NCI-H2171 (cell line): Measurements from ENCODE around the gene SETD1B.
"Not testable (repeated sequence)": the region's sequence is repeated elsewhere in the genome, so short reads cannot be mapped to it uniquely, and the experiment has no call there.

ENCODE experiments used
- DNase-seq: peaks from one replicate; lab custom pipeline; 2025; lab: John Stamatoyannopoulos, UW

SETD1B gene

DNA sequence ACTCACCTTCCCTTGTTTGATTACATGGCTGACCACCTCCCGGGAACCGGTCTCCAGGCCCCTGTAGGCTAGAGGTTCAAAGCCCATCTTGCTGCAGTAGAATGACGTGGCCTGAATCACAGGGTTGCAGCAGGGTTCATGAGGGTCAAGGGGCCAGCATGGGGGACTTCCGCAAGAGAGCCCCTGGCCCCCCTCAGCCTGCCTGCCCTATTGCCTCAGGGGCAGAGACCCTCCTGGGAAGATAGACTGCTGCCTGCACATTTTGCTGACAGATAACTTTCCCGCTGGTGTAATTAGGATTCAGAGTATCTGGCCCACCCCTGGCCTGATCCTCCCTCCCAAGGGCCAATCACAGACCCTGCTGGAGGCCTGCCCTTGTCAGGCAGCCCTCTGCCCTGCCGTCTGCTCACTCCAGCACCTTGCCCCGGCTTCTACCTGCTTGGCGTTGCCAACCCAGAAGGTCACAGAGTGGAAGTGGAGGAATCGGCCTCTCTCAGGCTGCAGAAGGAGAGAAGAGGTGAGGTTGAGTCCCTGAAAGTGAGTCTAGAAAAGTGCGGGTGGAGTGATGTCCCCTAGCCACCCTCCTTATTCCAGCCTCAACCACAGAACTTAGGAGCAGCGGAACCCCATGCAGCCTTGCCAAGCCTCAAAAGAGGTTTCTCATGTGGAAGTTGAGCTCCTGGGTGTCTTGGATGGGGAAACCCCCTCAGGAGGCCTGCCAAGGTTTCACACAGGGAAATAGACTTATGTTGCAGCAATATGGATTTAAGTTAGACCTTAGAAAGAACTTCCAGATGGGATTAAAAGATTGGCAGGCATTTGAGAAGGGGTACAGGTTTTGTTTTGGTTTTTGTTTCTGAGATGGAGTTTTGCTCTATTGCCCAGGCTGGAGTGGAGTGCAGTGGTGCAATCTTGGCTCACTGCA is 53.8 kb downstream of the SETD1B start:
- no peak for DNase-seq

DNA sequence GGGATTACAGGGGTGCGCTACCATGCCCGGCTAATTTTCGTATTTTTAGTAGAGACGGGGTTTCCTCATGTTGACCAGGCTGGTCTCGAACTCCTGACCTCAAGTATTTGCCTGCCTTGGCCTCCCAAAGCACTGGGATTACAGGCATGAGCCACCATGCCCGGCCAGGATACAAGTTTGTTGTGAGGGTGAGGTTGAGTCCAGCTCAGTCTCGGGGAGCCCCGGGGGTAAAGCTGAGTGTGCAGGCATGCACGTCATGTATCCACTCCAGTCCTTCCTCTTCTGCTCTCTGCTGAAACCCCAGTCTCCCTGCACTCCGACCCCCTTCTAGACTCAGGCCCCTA is 54.5 kb downstream of the SETD1B start:
- no peak for DNase-seq

DNA sequence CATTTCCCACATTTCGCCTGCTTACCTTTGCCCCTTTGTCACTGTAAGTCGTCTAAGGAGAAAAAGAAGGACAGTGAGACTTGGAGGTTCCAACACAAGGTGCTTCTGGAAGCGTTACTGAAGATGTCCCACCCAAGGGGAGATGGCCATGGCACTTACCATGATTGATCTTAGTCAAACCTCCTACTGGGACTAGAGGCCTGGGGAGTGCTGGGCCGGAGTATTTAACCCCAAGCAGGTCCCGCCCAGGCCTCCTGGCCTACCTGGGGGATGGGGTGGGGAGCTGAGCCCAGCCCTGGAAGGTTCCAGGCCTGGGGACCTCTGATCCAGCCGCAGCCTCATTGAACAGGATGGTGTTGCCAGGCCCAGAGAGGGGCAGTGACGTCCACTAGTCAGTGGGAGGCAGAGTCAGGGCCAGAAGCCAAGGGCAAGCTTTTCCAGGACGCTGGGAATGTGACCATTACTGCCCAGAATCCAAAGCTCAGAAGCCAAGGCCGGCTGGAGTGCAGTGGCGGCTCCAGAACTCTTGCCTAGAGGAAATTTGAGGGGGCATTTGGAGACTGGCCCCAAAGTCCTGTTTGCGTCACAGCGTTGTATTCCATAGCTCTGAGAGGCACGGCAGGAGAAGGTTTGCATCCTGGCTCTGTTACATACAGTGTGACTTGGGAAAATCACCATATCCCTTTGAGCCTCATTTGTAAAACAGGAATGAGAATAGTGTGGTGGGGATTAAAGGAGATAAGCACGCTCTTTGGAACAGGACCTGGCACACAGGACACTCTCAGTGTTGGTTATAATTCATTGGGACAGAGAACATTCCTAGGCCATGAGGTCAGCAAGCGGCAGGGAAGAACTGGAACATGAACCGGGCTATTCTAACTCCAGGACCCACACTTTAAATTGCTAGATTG is 55.1 kb downstream of the SETD1B start, which contains the start of gene HPD:
HPD (minus strand) TSS at position 198 of the 911 bp plus-strand sequence; CDS start at position 162, 36 bp downstream.
- DNase-seq = no peak

DNA sequence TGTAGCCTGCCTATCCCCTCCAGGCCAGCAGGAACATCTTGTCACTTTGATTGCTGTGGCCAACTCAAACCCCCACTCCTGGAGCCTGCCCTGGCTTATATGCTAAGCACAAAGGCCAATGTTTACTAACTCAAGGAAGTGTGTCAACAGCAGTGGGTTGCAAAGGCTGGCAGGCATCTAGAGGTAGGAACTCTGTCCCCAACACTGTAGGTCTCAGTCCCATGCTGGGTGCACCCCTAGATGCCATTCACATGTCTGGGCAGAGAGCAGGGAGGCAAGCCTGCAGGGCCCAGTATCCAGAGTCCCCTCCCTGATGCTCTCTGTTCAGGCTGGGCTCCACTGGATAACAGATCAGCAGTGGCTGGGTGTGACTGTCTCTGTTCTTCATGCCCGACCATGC is 56.4 kb downstream of the SETD1B start:
- DNase-seq = no peak

DNA sequence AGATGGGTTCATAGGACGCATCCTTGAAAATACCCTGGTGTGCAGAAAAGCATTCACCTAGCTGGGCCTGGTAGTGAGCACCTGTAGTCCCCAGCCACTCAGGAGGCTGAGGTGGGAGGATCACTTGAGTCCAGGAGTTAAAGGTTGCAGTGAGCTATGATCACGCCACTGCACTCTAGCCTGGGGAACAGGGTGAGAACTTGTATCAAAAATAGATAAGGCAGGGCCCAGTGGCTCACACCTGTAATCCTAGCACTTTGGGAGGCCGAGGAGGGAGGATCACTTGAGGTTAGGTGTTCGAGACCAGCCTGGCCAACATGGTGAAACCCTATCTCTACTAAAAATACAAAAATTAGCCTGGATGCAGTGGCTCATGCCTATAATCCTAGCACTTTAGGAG is 56.9 kb downstream of the SETD1B start:
- not testable (repeated sequence) for DNase-seq

DNA sequence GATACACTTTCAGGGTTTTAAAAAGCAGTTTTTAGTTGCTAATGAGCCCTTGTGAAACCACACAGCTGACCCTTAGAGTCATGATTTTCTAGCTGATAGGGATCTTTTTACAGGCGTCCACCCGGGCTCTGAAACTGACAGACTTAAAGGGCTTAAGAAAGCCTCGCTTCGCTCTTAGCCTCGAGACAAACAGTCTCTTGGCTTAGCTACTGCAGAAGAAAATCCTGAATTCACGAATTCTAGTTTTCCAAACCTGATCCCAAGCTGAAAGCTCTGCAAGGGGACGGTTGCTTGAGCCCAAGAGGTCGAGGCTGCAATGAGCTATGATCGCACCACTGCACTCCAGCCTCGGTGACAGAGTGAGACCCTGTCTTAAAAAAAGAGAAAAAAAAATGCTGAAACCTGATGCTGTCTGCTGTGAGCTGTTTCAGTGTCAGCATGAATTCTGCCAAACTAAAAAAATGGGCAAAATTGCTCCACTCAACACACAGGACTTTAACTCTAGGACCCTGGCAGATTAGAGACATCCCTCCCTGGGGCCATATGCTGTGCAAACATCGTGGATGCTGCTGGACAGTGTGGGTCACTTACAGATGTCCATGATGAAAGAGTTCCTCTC is 57.9 kb downstream of the SETD1B start:
- peak; percentile 28 for DNase-seq

DNA sequence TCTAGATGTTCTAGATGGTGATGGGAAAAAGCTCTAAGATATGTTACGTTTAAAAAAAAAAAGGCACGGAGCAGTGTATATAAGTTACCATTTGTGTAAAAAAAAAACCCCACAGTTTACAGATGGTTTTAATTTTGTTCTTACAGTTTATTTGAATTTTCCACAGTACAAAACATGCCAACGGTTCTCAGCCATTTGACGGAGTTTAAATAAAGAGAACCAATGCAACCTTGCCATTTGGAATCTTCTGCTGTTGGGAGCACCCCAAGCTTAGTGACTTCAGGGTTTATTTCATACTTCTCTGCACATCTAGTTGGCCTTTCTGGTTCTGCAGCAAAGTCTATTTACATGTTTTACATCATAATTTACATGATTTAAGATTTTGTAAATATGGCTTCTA is 62.5 kb downstream of the SETD1B start:
- DNase-seq = no peak

DNA sequence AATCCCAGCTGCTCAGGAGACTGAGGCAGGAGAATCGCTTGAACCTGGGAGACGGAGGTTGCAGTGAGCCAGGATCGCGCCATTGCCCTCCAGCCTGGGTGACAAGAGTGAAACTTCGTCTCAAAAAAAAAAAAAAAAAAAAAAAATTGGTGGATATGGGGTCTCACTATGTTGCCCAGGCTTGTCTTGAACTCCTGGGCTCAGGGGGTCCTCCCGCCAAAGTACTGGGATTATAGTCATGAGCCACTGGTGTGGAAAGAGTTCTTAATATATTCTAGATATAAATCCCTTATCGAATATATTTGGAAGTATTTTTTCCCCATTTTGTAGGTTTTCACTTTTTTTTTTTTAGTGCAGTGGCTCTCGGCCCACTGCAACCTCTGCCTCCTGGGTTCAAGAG is 65.4 kb downstream of the SETD1B start:
- not testable (repeated sequence) for DNase-seq

DNA sequence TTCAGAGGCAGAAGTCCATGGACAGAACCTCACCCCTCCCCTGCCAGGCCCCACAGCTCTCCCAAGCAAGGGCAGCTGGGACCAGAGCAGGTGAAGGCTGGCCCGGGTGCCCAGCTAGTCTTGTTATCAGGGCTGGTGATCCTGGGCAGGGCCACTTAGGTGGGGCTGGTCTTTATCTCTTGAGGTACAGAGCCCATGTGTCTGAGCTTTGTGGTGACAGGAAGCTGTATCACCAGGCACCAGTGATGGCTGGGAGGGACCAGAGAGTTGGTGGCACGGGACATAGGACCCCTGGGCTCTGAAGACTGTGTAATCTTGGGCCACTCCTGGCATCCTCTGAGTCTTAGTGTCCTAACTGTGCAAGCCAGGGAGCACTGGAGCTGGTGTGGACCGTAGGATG is 67.7 kb downstream of the SETD1B start:
- no peak for DNase-seq

DNA sequence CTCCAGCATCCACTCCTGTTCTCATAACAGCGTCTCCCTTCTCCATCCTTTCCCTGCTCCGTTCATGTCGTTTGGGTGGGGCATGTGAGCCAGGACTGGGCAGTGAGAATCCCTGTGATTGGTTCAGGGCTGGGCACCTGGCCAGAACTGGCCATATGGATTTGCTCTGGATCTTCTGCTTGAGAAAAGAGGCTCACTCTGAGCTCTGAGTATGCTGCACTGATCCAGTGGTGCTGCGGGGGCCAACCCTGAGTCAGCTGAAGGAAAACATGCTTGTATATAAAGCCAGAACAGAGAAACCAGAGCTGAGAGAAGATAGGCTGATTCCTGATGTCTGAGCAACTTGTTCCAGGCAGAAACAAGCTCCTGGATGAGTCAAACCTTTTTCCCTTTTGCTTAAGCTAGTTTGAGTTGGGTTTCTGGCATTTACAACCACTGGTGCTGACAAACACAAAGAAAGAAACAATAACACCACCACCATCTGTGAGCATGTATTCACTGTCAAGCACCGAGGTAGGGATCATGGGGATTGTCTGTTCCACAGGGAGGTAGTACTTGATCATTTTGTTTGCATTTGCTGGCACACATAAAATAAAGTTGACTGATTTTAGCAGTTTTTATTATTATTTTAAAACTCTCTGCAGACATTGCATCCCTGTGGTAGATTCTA is 68.9 kb downstream of the SETD1B start:
- no peak for DNase-seq

DNA sequence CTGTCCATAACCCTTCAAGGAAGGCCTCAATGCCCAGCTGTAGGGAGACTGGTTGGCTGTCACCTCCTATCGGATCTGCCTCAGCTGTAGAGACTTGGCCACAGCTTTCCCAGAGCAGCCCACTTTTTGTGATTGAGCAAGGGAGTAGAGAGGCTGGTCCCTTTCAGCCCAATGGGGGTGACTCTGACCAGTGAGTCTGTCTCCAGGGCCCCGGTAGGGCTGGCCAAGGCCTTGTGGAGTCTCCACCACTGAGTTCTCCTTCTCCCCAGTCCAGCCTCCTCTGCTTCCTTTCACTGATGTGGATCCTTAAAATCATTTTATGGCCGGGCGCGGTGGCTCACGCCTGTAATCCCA is 69.4 kb downstream of the SETD1B start:
- no peak for DNase-seq

DNA sequence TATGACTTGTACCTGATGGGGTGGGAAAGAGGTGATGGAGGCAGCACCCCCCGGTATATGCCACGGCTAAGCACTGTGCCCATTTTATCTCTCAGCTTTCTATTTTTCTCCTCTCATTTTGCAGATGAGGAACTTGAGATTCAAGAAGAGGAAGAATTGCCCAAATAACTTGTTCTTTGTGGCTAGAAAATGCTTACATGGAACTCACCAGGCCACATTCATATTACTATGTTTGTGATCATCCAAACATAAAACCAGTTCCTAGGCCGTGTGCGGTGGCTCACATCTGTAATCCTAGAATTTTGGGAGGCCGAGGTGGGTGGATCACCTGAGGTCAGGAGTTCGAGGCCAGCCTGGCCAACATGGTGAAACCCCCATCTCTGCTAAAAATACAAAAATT is 70.3 kb downstream of the SETD1B start:
- no peak for DNase-seq

DNA sequence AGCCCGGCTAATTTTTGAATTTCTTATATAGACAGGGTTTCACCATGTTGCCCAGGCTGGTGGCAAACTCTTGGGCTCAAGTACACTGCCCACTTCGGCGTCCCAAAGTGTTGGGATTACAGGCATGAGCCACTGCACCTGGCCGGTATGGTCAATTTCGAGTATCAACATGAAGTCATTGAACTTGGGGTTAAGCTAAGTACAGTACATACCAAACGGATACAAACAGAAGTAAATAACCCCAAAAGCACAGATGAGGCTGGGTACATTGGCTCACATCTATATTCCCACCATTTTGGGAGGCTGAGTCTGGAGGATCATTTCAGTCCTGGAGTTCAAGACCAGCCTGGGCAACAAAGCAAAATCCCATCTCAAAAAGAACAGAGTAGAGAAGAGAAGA is 71.8 kb downstream of the SETD1B start:
- no peak for DNase-seq

DNA sequence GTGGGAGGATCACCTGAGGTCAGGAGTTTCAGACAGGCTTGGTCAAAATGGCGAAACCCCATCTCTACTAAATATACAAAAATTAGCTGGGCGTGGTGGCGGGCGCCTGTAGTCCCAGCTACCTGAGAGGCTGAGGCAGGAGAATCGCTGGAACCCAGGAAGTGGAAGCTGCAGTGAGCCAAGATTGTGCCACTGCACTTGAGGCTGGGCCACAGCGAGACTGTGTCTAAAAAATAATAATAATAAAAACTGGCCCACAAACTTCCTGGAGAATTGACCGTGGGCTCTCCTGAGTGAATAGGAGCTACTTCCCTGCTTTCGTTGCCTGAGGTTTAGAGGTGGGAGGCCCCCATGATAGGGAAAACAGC is 72.3 kb downstream of the SETD1B start:
- not testable (repeated sequence) for DNase-seq
